ENCODE measurements around the gene HEMGN. TPM values are rescaled to one million over a fixed set of nuclear protein-coding genes. Genes with fewer than 3 reads are reported as not detected.

HEMGN gene
- total RNA-seq, 3 donors from 2014 or later (not counting 1 experiment from before 2014, with no cell fraction given), result 0.47 to 0.75 (median 0.75) TPM

GRCh38 chr9:97908705-97909104 lies 29.3 kb downstream of the HEMGN start:
- Histone ChIP-seq H3K4me1 (ENCODE audit: control insufficient read depth, insufficient read depth, low read length) (peaks cover 66% of the 10 kb centered on the region), H3K27ac (ENCODE audit: low read length) (no peak overlapping the region), H3K27me3 (ENCODE audit: control insufficient read depth, insufficient read depth, low read length) (no peaks in the 10 kb centered on the region), H3K9me3 (ENCODE audit: control insufficient read depth, insufficient read depth, low read length) (no peaks in the 10 kb centered on the region), H3K36me3 (ENCODE audit: control insufficient read depth, insufficient read depth, low read length) (peaks cover 46% of the 10 kb centered on the region), H3K4me3 (ENCODE audit: low read length) (no peak overlapping the region)
- no peak for TF ChIP-seq CTCF (IDR thresholded peaks at IDR 0.05)
- DNase-seq (peak in 1 of 2 donors; percentile 37), ATAC-seq (peak in 1 of 3 donors; percentile 43)
- no peaks in the 10 kb centered on the region for H3K9me3 Mint-ChIP-seq
- peaks cover 54 to 55% of the 10 kb centered on the region in 2 donors for H3K4me1 Mint-ChIP-seq
- peak overlapping the region; percentile 42 for H3K4me3 Mint-ChIP-seq
- H3K27ac Mint-ChIP-seq, result peak overlapping the region; percentile 69 to 87
- intact Hi-C loops (cut with micrococcal nuclease), result loop anchor here (5.0 kb wide), 1 partner anchor 196 kb away; no protein-coding TSS in a partner anchor
- H3K27me3 Mint-ChIP-seq (ENCODE audit: low read depth in 2 of 2), result no peaks in the 10 kb centered on the region
- peaks cover 14% of the 10 kb centered on the region for H3K36me3 Mint-ChIP-seq
- 80% methylated on average over 1 of the region's 1 CpG for WGBS (ENCODE audit: insufficient coverage)

GRCh38 chr9:97907632-97908031 lies 30.3 kb downstream of the HEMGN start:
- intact Hi-C loops (cut with micrococcal nuclease), result loop anchor here (5.0 kb wide), 1 partner anchor 195 kb away; no protein-coding TSS in a partner anchor
- Mint-ChIP-seq H3K36me3 (peaks cover 4% of the 10 kb centered on the region), H3K4me3 (peak overlapping the region; percentile 88), H3K4me1 (peaks cover 54 to 55% of the 10 kb centered on the region in 2 donors), H3K9me3 (no peaks in the 10 kb centered on the region), H3K27ac (peak overlapping the region; percentile 85 to 88), H3K27me3 (ENCODE audit: low read depth in 2 of 2) (no peaks in the 10 kb centered on the region)
- no peak for TF ChIP-seq CTCF (IDR thresholded peaks at IDR 0.05)
- peaks cover 66% of the 10 kb centered on the region for H3K4me1 ChIP-seq (ENCODE audit: control insufficient read depth, insufficient read depth, low read length)
- 59% methylated on average over 5 of the region's 5 CpGs for WGBS (ENCODE audit: insufficient coverage)
- no peak overlapping the region for H3K4me3 ChIP-seq (ENCODE audit: low read length)
- peaks cover 35% of the 10 kb centered on the region for H3K36me3 ChIP-seq (ENCODE audit: control insufficient read depth, insufficient read depth, low read length)
- H3K9me3 ChIP-seq (ENCODE audit: control insufficient read depth, insufficient read depth, low read length), result no peaks in the 10 kb centered on the region
- no peak for DNase-seq
- no peaks in the 10 kb centered on the region for H3K27me3 ChIP-seq (ENCODE audit: control insufficient read depth, insufficient read depth, low read length)
- no peak for ATAC-seq
- peak overlapping the region; percentile 70 for H3K27ac ChIP-seq (ENCODE audit: low read length)

GRCh38 chr9:97907046-97907445 lies 30.9 kb downstream of the HEMGN start:
- ATAC-seq, result peak in 2 of 3 donors; percentile 12 to 14
- no peak overlapping the region for H3K4me3 ChIP-seq (ENCODE audit: low read length)
- peak overlapping the region; percentile 88 for H3K4me3 Mint-ChIP-seq

More at GRCh38 chr9:97907046-97907445, 30.9 kb downstream of the HEMGN start:
- Histone ChIP-seq H3K36me3 (ENCODE audit: control insufficient read depth, insufficient read depth, low read length) (peaks cover 29% of the 10 kb centered on the region), H3K9me3 (ENCODE audit: control insufficient read depth, insufficient read depth, low read length) (no peaks in the 10 kb centered on the region), H3K27me3 (ENCODE audit: control insufficient read depth, insufficient read depth, low read length) (no peaks in the 10 kb centered on the region), H3K27ac (ENCODE audit: low read length) (peak overlapping the region; percentile 70), H3K4me1 (ENCODE audit: control insufficient read depth, insufficient read depth, low read length) (peaks cover 66% of the 10 kb centered on the region)
- WGBS (ENCODE audit: insufficient coverage), result 0% methylated on average over 3 of the region's 3 CpGs
- Mint-ChIP-seq H3K9me3 (no peaks in the 10 kb centered on the region), H3K27ac (peak overlapping the region; percentile 85 to 88), H3K4me1 (peaks cover 54 to 55% of the 10 kb centered on the region in 2 donors), H3K27me3 (ENCODE audit: low read depth in 2 of 2) (no peaks in the 10 kb centered on the region), H3K36me3 (no peaks in the 10 kb centered on the region)
- peak in 1 of 2 donors; percentile 63 for DNase-seq
- no peak for TF ChIP-seq CTCF (IDR thresholded peaks at IDR 0.05)
- intact Hi-C loops (cut with micrococcal nuclease), result loop anchor here (5.0 kb wide), 1 partner anchor 195 kb away; no protein-coding TSS in a partner anchor
